SIG-M5 (cell line): ENCODE data around the gene FAM131A.
"Not testable (repeated sequence)": the region's sequence is repeated elsewhere in the genome, so short reads cannot be mapped to it uniquely, and the experiment has no call there.

Experiments used
- DNase-seq: peaks from one replicate; lab custom pipeline; 2025; lab: John Stamatoyannopoulos, UW

The FAM131A gene

DNA sequence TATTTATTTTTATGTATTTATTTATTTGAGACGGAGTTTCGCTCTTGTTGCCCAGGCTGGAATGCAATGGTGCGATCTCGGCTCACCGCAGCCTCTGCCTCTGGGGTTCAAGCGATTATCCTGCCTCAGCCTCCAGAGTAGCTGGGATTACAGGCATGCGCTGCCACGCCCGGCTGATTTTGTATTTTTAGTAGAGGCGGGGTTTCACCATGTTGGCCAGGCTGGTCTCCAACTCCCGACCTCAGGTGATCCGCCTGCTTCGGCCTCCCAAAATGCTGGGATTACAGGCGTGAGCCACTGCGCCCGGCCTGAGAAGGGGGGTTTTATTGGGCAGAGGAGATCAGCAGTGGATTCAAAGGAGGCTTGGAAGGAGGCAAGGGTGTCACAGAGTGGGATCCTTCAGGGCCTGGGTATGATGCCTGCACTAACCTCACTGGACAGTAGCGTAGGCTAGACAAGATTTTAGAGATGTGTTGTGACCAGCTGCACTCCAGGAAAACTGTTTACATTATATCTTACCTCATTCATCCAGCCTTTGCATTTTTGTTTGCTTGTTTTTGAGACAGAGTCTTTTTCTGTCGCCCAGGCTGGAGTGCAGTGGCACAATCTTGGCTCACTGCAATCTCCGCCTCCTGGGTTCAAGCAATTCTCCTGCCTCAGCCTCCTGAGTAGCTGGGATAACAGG, 2.2 kb downstream of the FAM131A start:
- DNase-seq = not testable (repeated sequence)

DNA sequence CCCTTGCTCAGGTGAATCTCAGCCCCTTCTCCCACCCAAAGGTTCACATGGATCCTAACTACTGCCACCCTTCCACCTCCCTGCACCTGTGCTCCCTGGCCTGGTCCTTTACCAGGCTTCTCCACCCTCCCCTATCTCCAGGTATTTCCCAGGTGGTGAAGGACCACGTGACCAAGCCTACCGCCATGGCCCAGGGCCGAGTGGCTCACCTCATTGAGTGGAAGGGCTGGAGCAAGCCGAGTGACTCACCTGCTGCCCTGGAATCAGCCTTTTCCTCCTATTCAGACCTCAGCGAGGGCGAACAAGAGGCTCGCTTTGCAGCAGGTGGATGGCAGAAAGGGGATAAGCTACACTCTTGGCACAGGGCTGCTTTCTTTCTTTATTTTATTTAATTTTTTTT, 4.5 kb downstream of the FAM131A start:
- no peak for DNase-seq

DNA sequence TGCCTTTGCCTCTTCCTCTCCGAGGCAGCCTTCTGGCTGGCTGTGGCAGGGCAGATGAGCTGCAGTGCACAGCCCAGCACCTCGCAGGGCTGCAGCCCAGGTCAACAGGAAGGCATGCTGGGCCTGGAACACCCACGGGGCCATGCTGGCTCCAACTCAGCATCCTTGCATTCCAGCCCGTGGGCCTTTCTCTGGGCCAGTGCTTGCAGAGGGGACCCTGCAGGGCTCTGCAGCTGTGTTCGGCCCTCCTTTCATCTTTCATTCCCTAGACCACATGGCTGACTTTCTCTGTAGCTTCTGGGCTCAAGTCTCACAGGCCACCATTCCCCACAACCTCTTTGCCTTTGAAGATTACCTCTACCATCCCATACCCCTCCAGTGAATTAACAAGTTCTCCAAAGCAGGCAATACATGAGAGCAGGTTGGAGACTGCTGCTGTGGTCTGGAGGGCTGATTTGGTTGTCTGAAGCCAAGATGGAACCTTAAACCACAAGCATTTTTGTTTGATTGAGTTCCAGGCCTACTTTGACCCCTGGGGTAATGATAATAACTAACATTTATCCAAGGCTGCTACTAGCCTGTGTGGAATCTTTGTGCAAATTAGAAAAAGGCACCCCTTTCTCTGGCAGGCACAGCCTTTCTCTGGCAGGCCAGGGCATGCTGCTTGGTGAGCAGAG, 5.9 kb downstream of the FAM131A start:
- no peak for DNase-seq

DNA sequence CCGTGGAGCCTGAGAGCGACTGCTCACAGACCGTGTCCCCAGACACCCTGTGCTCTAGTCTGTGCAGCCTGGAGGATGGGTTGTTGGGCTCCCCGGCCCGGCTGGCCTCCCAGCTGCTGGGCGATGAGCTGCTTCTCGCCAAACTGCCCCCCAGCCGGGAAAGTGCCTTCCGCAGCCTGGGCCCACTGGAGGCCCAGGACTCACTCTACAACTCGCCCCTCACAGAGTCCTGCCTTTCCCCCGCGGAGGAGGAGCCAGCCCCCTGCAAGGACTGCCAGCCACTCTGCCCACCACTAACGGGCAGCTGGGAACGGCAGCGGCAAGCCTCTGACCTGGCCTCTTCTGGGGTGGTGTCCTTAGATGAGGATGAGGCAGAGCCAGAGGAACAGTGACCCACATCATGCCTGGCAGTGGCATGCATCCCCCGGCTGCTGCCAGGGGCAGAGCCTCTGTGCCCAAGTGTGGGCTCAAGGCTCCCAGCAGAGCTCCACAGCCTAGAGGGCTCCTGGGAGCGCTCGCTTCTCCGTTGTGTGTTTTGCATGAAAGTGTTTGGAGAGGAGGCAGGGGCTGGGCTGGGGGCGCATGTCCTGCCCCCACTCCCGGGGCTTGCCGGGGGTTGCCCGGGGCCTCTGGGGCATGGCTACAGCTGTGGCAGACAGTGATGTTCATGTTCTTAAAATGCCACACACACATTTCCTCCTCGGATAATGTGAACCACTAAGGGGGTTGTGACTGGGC, 7.3 kb downstream of the FAM131A start:
- DNase-seq = no peak

DNA sequence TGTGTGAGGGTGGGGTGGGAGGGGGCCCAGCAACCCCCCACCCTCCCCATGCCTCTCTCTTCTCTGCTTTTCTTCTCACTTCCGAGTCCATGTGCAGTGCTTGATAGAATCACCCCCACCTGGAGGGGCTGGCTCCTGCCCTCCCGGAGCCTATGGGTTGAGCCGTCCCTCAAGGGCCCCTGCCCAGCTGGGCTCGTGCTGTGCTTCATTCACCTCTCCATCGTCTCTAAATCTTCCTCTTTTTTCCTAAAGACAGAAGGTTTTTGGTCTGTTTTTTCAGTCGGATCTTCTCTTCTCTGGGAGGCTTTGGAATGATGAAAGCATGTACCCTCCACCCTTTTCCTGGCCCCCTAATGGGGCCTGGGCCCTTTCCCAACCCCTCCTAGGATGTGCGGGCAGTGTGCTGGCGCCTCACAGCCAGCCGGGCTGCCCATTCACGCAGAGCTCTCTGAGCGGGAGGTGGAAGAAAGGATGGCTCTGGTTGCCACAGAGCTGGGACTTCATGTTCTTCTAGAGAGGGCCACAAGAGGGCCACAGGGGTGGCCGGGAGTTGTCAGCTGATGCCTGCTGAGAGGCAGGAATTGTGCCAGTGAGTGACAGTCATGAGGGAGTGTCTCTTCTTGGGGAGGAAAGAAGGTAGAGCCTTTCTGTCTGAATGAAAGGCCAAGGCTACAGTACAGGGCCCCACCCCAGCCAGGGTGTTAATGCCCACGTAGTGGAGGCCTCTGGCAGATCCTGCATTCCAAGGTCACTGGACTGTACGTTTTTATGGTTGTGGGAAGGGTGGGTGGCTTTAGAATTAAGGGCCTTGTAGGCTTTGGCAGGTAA, 8.1 kb downstream of the FAM131A start:
- DNase-seq = no peak

DNA sequence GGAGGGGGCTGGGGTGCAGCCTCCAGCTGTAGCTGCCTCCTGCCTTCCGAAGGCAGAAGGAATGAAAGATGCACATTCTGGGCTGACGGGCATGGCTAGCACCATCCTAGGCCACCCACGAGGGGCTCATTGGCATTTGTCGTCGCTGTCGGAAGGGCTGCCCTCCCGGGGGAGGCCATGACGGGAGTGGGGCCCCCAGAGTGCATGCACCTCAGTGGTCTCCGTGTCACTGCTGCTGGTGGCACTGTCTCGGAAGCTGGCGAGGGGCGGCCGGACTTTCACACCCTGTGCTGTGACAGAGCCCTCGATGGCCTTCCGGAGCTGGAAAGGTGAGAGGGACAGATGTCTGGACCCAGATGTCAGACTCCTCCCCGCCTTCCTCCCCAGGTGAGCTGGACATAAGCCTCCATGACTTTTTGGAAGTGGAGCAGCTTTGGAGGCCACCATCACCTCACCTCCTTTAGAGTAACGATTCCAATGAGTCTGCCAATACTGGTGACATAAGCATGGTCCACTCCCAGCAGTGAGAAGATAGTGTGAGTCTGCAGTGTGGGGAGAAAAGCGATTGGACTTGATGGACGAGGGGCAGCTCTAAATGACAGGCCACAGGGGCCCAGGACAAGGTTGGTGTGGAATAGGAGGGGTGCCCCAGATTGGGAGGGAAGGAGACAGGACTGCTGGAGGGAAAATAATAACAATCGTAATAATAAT, 9.2 kb downstream of the FAM131A start:
- no peak for DNase-seq

DNA sequence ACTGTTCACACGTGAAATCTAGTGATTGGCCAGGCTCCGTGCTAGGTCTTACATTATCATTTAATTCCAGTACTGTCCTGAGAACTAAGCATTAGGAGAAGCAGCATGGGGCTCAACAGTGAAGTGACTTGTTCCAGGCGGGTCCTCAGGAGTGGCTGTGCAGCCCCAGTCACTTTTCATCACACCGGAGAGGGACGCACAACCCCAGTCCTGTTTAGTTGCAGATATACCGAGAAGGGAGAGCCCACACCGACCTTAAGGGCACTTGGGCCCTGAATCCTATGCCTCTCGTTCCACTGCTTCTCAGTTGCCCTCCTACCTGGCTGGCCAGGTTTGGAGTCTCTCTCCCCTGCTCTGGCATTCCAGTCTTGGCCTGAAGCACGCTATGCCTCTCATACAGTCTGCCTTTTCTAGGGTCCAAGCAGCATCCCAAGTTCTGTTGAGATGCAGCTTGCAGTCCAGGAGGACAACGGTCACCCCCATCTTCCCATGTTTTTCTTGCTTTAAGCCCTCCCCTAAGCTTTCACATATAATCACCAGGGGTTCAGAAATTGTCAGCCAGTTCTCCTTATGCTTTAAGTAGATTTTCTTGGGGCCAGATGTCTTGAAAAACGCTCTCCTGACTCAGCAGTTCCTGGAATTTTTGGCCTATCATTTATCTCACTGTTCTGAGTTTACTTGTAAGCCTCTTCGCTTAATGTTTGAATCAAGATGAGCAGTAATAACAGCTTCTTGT, 10.1 kb downstream of the FAM131A start:
- no peak for DNase-seq

DNA sequence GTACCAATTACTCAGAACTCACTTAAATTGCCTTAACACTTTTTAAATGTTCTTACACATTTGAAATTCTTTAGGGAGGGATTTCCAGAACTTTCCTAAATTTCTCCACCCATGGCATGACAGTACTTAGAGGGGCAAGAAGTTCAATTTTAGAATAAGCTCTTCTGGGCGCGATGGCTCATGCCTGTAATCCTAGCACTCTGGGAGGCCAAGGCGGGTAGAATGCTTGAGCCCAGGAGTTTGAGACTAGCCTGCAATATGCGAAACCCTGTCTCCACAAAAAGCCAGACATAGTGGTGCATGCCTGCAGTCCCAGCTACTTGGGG, 10.6 kb downstream of the FAM131A start:
- no peak for DNase-seq

DNA sequence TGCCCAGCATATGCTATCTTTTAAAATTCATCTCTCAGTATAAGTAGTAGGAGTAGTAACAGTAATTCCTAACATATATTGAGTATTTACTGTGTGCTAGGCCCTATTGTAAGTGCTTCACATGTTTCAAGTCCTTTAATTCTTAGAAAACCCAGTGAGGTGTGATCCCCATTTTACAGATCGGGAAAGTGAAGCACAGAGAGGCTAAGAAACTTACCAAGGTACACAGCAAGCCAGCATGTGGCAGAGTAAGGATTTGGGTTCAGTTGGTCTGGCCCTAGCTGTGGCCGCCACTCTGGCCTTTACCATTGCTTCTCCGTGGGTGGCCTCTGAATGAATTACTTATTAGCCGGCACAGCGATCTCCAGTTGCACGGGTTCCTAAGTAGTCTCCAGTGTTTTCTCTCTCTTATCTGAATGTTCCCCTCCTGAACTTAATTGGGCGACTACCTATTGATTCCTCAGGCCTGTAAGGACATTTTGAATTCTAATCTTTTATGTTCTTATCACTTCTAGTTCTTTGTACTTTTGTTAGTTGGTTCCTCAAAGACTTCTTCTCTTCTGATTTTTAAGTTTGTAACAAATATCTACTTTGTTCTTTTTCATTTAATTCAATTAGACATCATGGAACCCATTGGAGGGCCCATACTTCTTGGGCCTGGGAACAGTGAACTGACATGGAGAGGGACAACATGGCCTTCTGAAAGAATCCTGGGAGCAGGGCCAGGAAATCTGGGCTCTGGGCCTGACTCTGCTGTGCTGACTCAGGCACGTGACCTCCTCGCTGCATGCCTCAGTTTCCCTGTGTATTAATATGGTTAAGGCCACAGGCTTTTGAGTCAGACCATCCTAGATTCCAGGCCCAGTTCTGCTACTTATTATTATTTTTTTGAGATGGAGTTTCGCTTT, 12.4 kb downstream of the FAM131A start:
- DNase-seq = no peak

DNA sequence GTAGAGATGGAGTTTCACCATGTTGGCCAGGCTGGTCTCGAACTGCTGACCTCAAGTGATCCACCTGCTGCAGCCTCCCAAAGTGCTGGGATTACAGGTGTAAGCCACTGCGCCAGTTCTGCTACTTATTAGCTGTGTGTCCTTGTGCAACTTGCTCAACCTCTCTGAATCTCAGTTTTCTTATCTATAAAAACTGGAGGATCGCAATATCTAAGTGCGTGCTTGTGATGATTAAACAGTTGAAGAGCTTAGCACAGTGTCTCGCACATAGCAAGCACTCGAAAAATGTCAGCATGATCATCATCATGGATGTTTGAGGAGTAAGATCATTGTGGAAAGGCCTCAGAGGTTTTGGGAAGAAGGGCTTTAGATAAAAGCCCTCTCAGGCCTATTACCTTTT, 13.2 kb downstream of the FAM131A start:
- DNase-seq = no peak

DNA sequence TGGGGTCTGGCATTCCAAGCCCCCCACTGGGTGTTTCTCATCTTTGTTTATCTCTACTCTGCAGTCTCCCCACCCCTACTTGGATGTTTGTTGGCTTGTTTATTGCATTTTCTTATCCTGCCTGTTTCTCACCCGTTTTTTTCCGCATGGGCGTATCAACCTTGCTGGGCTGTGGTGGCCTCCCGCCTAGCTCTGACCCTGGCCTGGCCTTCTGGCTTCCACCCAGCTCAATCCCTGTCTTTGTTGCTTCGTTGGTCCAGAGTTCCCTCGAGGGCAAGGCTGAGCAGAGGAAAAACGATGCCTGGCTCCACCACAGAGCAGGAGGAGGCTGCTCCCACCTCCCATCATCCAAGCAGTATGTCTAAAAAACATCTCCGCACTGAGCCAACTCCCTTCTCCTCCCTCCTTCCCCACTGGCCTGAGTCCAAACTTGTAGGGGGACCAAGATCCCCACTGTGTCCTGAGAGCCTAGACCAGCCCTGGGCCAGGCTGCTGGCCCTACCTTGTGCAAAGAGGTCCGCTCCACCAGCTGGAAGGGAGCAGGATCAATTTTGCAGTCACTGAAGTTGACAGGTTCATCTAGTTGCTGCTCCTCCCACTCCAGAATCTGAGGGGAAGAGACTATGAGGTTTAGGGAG, 14.2 kb downstream of the FAM131A start:
- DNase-seq = no peak

DNA sequence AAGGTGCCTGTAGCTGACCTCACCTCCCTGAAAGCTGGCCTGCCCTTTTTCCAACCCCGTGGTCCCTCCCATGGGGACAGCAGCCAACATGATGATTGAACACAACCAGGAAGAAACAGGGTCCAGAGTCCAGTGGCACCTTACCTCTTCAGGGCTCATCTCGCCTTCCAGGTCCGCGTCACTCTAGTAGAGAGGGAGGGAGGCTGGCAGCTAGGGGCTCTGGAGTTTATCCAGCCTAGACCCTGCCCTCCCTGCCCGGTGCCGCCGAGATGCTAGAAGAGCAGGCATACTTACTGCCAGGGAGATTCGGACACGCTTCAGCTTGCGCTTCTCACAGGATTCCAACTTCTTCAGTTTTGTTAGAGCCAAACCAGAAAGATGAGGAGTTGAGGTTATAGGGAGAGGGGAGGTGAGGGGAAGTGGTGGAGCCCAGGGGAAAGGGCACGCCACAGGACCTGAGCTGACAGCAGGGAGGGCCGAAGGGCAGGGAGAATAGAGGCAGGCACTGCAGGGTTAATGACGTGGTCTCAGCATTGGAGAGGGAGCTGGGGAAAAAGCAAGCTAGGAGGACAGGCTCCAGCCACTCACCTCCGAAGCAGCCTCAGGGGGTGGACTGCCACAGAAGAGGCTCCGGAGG, 14.9 kb downstream of the FAM131A start:
- no peak for DNase-seq

DNA sequence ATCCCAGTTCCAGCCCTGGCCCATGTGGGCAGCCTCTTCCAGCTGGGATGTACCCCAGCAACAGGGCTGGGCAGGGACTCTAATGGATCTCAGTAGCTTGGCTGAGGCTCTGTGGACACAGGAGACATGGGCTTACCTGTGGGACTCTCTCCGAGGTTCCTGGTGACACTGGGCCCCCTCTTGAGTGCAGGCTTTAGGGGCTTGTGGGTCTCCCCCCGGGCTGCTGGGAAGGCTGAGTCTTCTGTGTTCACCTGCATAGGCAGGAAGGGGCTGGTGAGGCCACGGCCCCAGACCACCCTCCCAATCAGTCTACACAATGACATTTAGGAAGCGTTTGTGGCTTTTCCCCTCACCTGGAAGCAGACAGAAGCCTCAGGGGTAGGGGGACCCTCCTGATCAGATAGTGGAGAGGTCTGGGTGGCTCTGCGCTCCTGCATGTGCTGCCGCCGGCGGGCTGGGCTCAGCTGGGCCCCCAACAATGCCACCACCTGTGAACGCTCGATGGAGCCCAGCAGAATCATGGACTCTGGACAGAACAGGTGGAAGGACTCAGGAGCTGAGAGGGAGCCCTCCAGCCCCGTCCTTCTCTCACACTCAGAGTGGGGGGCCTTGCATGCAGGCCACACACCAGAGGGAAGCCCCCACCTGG, 15.6 kb downstream of the FAM131A start:
- DNase-seq = no peak

DNA sequence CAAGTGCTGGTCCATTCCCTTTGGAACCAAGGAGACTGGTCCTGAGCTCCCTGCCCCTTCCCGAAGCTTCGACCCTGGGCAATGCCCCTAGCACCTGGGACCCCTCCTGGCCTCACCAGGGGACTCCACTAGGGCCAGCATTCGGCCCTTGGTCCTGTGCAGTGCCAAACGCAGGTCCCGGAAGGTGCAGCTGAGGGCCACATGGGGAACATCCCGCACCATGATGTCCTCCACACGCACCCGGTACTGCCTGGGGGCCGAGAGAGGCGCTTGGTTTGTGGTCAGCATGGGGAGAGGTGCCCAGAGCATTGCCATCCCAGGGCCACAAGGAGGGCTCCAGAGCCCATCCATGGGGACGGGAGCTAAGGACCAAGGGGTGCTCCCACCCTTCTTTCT, 16.1 kb downstream of the FAM131A start:
- DNase-seq = no peak

DNA sequence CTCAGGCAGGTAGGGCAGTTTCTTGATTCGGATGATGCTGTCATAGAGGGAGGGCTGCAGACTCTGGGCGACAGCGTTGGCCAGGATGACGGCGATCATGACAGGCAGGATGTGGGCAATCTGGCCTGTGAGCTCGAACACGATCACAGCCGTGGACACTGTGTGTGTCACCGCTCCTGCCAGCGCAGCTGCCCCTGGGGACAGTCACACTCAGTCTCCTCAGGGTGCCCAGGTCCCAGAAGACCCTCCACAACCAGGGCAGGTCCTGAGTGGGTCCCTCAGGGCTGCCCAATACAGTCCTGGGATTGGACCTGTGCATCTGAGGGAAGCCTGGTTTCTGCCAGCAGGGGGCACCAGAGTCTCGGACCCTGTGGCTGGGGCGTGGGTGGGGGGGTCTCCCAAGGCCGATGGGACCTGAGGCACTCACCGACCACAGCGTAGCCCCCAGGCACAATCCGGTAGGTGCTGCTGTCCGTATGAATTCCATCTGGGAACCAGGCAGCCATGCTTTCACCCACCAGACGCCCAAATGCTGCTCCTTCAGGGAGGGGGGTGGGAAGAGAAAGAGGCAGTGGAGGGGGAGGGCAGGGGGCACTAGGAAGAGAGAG, 16.8 kb downstream of the FAM131A start:
- no peak for DNase-seq

DNA sequence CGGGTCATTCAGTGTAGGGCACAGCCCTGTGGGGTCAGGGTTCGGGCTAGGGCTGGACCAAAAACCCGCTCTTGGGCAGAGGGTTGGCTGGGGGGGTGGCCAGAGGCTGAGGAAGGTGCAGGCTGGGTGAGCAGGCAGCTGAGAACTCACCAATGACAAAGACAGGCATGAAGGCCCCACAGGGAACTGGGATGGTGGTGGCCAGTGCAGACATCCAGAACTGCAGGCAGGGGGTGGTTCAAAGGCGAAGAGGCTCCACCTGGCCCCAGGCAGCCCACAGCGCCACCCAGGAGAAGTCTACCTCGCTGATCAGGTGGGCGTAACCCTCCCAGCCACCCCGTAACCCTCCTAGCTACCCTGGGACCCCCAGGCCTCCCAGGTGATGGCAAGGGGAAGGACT, 17.4 kb downstream of the FAM131A start:
- DNase-seq = no peak

DNA sequence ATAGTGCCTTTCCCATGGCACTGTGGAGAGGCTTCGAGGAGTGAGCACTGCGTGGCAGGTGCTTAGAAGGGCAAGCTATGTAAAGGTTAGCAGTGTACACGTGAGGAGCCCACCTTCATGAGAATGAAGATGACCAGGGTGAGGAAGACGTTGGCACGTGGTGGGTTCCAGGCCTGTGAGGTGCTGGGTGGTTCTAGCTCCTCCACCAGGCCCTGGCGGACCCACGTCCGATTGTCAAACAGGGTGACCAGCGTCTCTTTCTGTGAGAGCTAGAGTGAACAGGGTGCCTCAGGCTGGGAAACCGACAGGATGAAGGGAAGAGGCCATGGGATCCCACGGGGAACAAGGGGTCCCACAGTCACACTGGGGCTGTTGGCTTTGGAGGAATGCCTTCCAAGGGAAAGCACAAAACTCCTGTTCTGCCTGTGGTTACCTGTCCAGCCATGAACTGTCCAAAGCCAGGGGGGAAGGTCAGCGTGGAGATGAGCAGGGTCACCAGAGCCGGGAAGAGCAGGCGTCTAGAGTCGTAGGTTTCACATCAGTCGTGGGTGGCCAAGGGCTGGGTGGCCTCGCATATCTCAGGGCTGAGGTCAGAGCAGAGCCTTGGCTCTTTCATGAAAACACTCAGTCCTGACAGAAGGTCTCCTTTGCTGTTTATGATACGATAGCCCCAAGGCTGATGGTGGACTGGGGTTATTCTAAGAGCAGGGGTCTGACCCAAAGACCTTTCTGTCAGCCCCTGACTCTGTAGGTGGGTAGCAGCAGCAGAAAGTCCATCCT, 18.1 kb downstream of the FAM131A start:
- no peak for DNase-seq
